ENCODE results near the gene MED22.
"Not testable (repeated sequence)": the region's sequence is repeated elsewhere in the genome, so short reads cannot be mapped to it uniquely, and the experiment has no call there.

Gene MED22

GRCh38 chr9:133321411-133321935 is 26.5 kb downstream of the MED22 start:
- Histone ChIP-seq H3K14ac (ENCODE audit: low read length) (no peak overlapping the region), H3K27ac (ENCODE audit: low read depth, low read length) (no peak overlapping the region), H2BK12ac (ENCODE audit: low read length) (no peak overlapping the region), H2BK5ac (ENCODE audit: low read depth, low read length, poor library complexity) (no peak overlapping the region), H3K18ac (ENCODE audit: low read length) (no peak overlapping the region), H2AK5ac (ENCODE audit: low read length) (no peak overlapping the region), H3K9me3 (ENCODE audit: insufficient read depth, low read depth, low read length) (peaks cover 16% of the 10 kb centered on the region), H4K91ac (ENCODE audit: low read depth, low read length) (no peak overlapping the region), H3K4me1 (ENCODE audit: control insufficient read depth in 1 of 2, insufficient read depth in 2 of 2, low read length in 2 of 2) (no peaks in the 10 kb centered on the region), H3K4me3 (ENCODE audit: low read depth, low read length) (no peak overlapping the region), H2BK120ac (ENCODE audit: insufficient read depth, low read length, poor library complexity) (no peak overlapping the region), H3K23ac (ENCODE audit: low read length) (no peak overlapping the region), H3K4ac (ENCODE audit: low read depth, low read length) (no peak overlapping the region), H2AFZ (ENCODE audit: insufficient read depth, low read length, poor library complexity) (no peak overlapping the region), H3K79me1 (ENCODE audit: low read length) (no peaks in the 10 kb centered on the region), H3K4me2 (ENCODE audit: low read length) (no peak overlapping the region), H3K9ac (ENCODE audit: low read length) (no peak overlapping the region), H3K79me2 (ENCODE audit: control insufficient read depth, insufficient read depth, low read length, poor library complexity) (no peaks in the 10 kb centered on the region), H4K8ac (ENCODE audit: low read depth, low read length) (no peak overlapping the region), H4K12ac (ENCODE audit: low read depth, low read length) (no peak overlapping the region), H3K36me3 (ENCODE audit: control insufficient read depth in 1 of 2, insufficient read depth in 2 of 2, low read length in 2 of 2) (no peaks in the 10 kb centered on the region), H3K27me3 (ENCODE audit: insufficient read depth, low read length) (no peaks in the 10 kb centered on the region)
- no CpG with 5 or more reads among the region's 13 CpGs for WGBS (ENCODE audit: extremely low coverage, insufficient coverage, insufficient read length)
- DNase-seq = no peak

- H2BK12ac ChIP-seq (ENCODE audit: low read length) = no peak overlapping the region
- no peak overlapping the region for H3K27ac ChIP-seq (ENCODE audit: low read depth, low read length)
- H3K9me3 ChIP-seq (ENCODE audit: insufficient read depth, low read depth, low read length) = peaks cover 16% of the 10 kb centered on the region
- no peaks in the 10 kb centered on the region for H3K4me1 ChIP-seq (ENCODE audit: control insufficient read depth in 1 of 2, insufficient read depth in 2 of 2, low read length in 2 of 2)
- no peaks in the 10 kb centered on the region for H3K79me2 ChIP-seq (ENCODE audit: control insufficient read depth, insufficient read depth, low read length, poor library complexity)
- H4K8ac ChIP-seq (ENCODE audit: low read depth, low read length) = no peak overlapping the region
- H3K9ac ChIP-seq (ENCODE audit: low read length) = no peak overlapping the region
- no peak overlapping the region for H3K4me3 ChIP-seq (ENCODE audit: low read depth, low read length)
- no peak overlapping the region for H2AFZ ChIP-seq (ENCODE audit: insufficient read depth, low read length, poor library complexity)
- no peak overlapping the region for H3K14ac ChIP-seq (ENCODE audit: low read length)
- no peaks in the 10 kb centered on the region for H3K79me1 ChIP-seq (ENCODE audit: low read length)
- WGBS (ENCODE audit: extremely low coverage, insufficient coverage, insufficient read length) = no CpG with 5 or more reads among the region's 13 CpGs
- H2BK120ac ChIP-seq (ENCODE audit: insufficient read depth, low read length, poor library complexity) = no peak overlapping the region
- H3K18ac ChIP-seq (ENCODE audit: low read length) = no peak overlapping the region
- no peak overlapping the region for H3K4me2 ChIP-seq (ENCODE audit: low read length)
- no peak overlapping the region for H3K23ac ChIP-seq (ENCODE audit: low read length)
- H4K91ac ChIP-seq (ENCODE audit: low read depth, low read length) = no peak overlapping the region
- no peak overlapping the region for H2BK5ac ChIP-seq (ENCODE audit: low read depth, low read length, poor library complexity)
- H4K12ac ChIP-seq (ENCODE audit: low read depth, low read length) = no peak overlapping the region
- H3K27me3 ChIP-seq (ENCODE audit: insufficient read depth, low read length) = no peaks in the 10 kb centered on the region
- no peak overlapping the region for H3K4ac ChIP-seq (ENCODE audit: low read depth, low read length)
- no peaks in the 10 kb centered on the region for H3K36me3 ChIP-seq (ENCODE audit: control insufficient read depth in 1 of 2, insufficient read depth in 2 of 2, low read length in 2 of 2)
- DNase-seq = no peak
- no peak overlapping the region for H2AK5ac ChIP-seq (ENCODE audit: low read length)
Observed at GRCh38 chr9:133320421-133320881, 27.5 kb downstream of the MED22 start.

GRCh38 chr9:133317551-133317950 is 30.4 kb downstream of the MED22 start:
- not testable (repeated sequence) for H3K14ac ChIP-seq (ENCODE audit: low read length); H3K36me3 ChIP-seq (ENCODE audit: control insufficient read depth in 1 of 2, insufficient read depth in 2 of 2, low read length in 2 of 2); H3K4ac ChIP-seq (ENCODE audit: low read depth, low read length); H2AFZ ChIP-seq (ENCODE audit: insufficient read depth, low read length, poor library complexity); H3K27ac ChIP-seq (ENCODE audit: low read depth, low read length); H3K4me2 ChIP-seq (ENCODE audit: low read length); H2BK120ac ChIP-seq (ENCODE audit: insufficient read depth, low read length, poor library complexity); H3K9ac ChIP-seq (ENCODE audit: low read length); H2BK12ac ChIP-seq (ENCODE audit: low read length); H3K23ac ChIP-seq (ENCODE audit: low read length); H2AK5ac ChIP-seq (ENCODE audit: low read length); H3K79me1 ChIP-seq (ENCODE audit: low read length); H4K8ac ChIP-seq (ENCODE audit: low read depth, low read length); H3K4me1 ChIP-seq (ENCODE audit: control insufficient read depth in 1 of 2, insufficient read depth in 2 of 2, low read length in 2 of 2); H2BK5ac ChIP-seq (ENCODE audit: low read depth, low read length, poor library complexity); H3K9me3 ChIP-seq (ENCODE audit: insufficient read depth, low read depth, low read length); H3K4me3 ChIP-seq (ENCODE audit: low read depth, low read length); H4K12ac ChIP-seq (ENCODE audit: low read depth, low read length); H3K27me3 ChIP-seq (ENCODE audit: insufficient read depth, low read length); DNase-seq; H3K18ac ChIP-seq (ENCODE audit: low read length); H3K79me2 ChIP-seq (ENCODE audit: control insufficient read depth, insufficient read depth, low read length, poor library complexity); H4K91ac ChIP-seq (ENCODE audit: low read depth, low read length)
- WGBS (ENCODE audit: extremely low coverage, insufficient coverage, insufficient read length) = no CpG with 5 or more reads among the region's 13 CpGs

GRCh38 chr9:133315997-133316396 is 31.9 kb downstream of the MED22 start:
- H3K36me3 ChIP-seq (ENCODE audit: control insufficient read depth in 1 of 2, insufficient read depth in 2 of 2, low read length in 2 of 2) = no peaks in the 10 kb centered on the region
- H2AK5ac ChIP-seq (ENCODE audit: low read length) = no peak overlapping the region
- no peaks in the 10 kb centered on the region for H3K79me2 ChIP-seq (ENCODE audit: control insufficient read depth, insufficient read depth, low read length, poor library complexity)
- H3K27me3 ChIP-seq (ENCODE audit: insufficient read depth, low read length) = no peaks in the 10 kb centered on the region
- H2AFZ ChIP-seq (ENCODE audit: insufficient read depth, low read length, poor library complexity) = no peak overlapping the region
- no peak overlapping the region for H2BK120ac ChIP-seq (ENCODE audit: insufficient read depth, low read length, poor library complexity)
- H3K9ac ChIP-seq (ENCODE audit: low read length) = no peak overlapping the region
- H3K4me1 ChIP-seq (ENCODE audit: control insufficient read depth in 1 of 2, insufficient read depth in 2 of 2, low read length in 2 of 2) = no peaks in the 10 kb centered on the region
- H3K9me3 ChIP-seq (ENCODE audit: insufficient read depth, low read depth, low read length) = no peaks in the 10 kb centered on the region
- H4K12ac ChIP-seq (ENCODE audit: low read depth, low read length) = no peak overlapping the region
- no peak overlapping the region for H3K14ac ChIP-seq (ENCODE audit: low read length)
- DNase-seq = no peak
- no peak overlapping the region for H2BK5ac ChIP-seq (ENCODE audit: low read depth, low read length, poor library complexity)
- H3K18ac ChIP-seq (ENCODE audit: low read length) = no peak overlapping the region
- WGBS (ENCODE audit: extremely low coverage, insufficient coverage, insufficient read length) = no CpG with 5 or more reads among the region's 2 CpGs
- no peak overlapping the region for H3K4ac ChIP-seq (ENCODE audit: low read depth, low read length)
- H3K4me3 ChIP-seq (ENCODE audit: low read depth, low read length) = no peak overlapping the region
- H3K79me1 ChIP-seq (ENCODE audit: low read length) = no peaks in the 10 kb centered on the region
- no peak overlapping the region for H3K23ac ChIP-seq (ENCODE audit: low read length)
- H2BK12ac ChIP-seq (ENCODE audit: low read length) = no peak overlapping the region
- H4K91ac ChIP-seq (ENCODE audit: low read depth, low read length) = no peak overlapping the region
- no peak overlapping the region for H3K27ac ChIP-seq (ENCODE audit: low read depth, low read length)
- H3K4me2 ChIP-seq (ENCODE audit: low read length) = no peak overlapping the region
- no peak overlapping the region for H4K8ac ChIP-seq (ENCODE audit: low read depth, low read length)

All from trophoblast cell (in vitro differentiated cells and primary cell).